HEK293 (cell line): ENCODE measurements around the gene ARMC12.

Experiments
- CTCF ChIP-seq: fragments of 450-650 bp; formaldehyde crosslinking; IDR thresholded peaks from 2 replicates; pipeline ENCODE4 v1.5.1; 2016; ENCODE audit warnings: missing biosample characterization, missing genetic modification characterization
- REST ChIP-seq: fragments of 450-650 bp; formaldehyde crosslinking; IDR thresholded peaks from 2 replicates; pipeline ENCODE4 v1.5.1; 2016; ENCODE audit warnings: missing biosample characterization, missing genetic modification characterization
- YY1 ChIP-seq: fragments of 450-650 bp; formaldehyde crosslinking; IDR thresholded peaks from 2 replicates; pipeline ENCODE4 v1.5.1; 2018; ENCODE audit warnings: missing biosample characterization, missing genetic modification characterization
- ZBTB44 ChIP-seq: fragments of 450-650 bp; IDR thresholded peaks from 2 replicates; pipeline ENCODE4 v1.5.1; 2018; ENCODE audit warnings: missing biosample characterization, mild to moderate bottlenecking, missing genetic modification characterization
- ZNF146 ChIP-seq: fragments of 450-650 bp; formaldehyde crosslinking; IDR thresholded peaks from 2 replicates; pipeline ENCODE4 v1.5.1; 2016; ENCODE audit warnings: missing biosample characterization, missing genetic modification characterization

GRCh38 chr6:35755278-35755924, 18.6 kb downstream of the ARMC12 start:
- TF ChIP-seq CTCF (tag by site-specific recombination): no peak
- TF ChIP-seq REST (tag by site-specific recombination): no peak
- no peak for TF ChIP-seq YY1 (tag by site-specific recombination)
- no peak for TF ChIP-seq ZBTB44
- TF ChIP-seq ZNF146 (tag by site-specific recombination): no peak
